Measurements from ENCODE around the gene B3GAT3.
A peak's percentile ranks its signal among the peaks of the same experiment; 100 is the strongest.

The B3GAT3 gene

DNA sequence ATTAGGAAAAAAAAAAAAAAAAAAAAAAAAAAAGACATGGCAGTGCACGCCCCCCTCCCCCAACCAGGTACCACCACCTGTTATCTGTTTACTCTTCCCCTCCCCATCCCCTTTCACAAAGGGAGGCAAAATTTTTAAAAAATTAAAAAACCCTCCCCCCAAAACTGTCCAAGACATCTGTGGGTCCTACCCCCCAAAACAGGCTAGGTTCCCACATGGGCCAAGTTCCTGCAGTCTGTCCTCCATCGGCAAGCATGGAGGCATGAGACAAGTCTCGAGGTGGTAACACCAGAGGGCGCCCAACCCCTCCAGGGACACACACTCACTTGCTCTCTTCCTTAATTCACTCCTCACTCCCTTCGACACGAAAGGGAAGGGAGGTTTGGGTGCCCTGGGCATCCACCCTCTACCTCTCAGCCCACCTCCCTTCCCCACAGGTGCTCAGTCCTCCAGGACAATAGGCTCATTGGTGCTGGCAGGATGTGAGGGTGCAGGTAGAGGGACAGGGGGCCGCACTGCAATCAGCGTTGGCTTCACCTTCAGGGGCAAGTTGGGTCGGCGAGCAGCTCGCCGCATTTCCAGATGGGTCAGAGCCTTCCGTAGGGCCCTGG lies 28.2 kb downstream of the B3GAT3 start (continued):
- TF ChIP-seq, protein P1, sequence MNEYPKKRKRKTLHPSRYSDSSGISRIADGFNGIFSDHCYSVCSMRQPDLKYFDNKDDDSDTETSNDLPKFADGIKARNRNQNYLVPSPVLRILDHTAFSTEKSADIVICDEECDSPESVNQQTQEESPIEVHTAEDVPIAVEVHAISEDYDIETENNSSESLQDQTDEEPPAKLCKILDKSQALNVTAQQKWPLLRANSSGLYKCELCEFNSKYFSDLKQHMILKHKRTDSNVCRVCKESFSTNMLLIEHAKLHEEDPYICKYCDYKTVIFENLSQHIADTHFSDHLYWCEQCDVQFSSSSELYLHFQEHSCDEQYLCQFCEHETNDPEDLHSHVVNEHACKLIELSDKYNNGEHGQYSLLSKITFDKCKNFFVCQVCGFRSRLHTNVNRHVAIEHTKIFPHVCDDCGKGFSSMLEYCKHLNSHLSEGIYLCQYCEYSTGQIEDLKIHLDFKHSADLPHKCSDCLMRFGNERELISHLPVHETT (tag by site-specific recombination; IDR thresholded peaks at IDR 0.05), result no peak
- TF ChIP-seq SP7 (tag by site-specific recombination; IDR thresholded peaks at IDR 0.05), result peak; percentile 29; the same call in 1 of the 2 replicates
- TF ChIP-seq, protein P2, sequence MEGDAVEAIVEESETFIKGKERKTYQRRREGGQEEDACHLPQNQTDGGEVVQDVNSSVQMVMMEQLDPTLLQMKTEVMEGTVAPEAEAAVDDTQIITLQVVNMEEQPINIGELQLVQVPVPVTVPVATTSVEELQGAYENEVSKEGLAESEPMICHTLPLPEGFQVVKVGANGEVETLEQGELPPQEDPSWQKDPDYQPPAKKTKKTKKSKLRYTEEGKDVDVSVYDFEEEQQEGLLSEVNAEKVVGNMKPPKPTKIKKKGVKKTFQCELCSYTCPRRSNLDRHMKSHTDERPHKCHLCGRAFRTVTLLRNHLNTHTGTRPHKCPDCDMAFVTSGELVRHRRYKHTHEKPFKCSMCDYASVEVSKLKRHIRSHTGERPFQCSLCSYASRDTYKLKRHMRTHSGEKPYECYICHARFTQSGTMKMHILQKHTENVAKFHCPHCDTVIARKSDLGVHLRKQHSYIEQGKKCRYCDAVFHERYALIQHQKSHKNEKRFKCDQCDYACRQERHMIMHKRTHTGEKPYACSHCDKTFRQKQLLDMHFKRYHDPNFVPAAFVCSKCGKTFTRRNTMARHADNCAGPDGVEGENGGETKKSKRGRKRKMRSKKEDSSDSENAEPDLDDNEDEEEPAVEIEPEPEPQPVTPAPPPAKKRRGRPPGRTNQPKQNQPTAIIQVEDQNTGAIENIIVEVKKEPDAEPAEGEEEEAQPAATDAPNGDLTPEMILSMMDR (tag by site-specific recombination; IDR thresholded peaks at IDR 0.05), result peak; percentile 69
- no peak for TF ChIP-seq ZNF501 (tag by site-specific recombination; IDR thresholded peaks at IDR 0.05)
- no peak for TF ChIP-seq ZNF76 (tag by site-specific recombination; IDR thresholded peaks at IDR 0.05; ENCODE audit: borderline replicate concordance, low read depth)
- peak; percentile 53; the same call in 1 of the 2 replicates for TF ChIP-seq WT1 (tag by site-specific recombination; IDR thresholded peaks at IDR 0.05)
- TF ChIP-seq ZNF837 (tag by site-specific recombination; IDR thresholded peaks at IDR 0.05), result no peak
- TF ChIP-seq ZBTB7A (tag by site-specific recombination; IDR thresholded peaks at IDR 0.05; ENCODE audit: low read depth), result no peak
- no peak for TF ChIP-seq ZNF274 (IDR thresholded peaks at IDR 0.05; ENCODE audit: low read length)
- no peak for TF ChIP-seq ZNF274 (tag by site-specific recombination; IDR thresholded peaks at IDR 0.05; ENCODE audit: borderline replicate concordance)
- TF ChIP-seq, protein P3, sequence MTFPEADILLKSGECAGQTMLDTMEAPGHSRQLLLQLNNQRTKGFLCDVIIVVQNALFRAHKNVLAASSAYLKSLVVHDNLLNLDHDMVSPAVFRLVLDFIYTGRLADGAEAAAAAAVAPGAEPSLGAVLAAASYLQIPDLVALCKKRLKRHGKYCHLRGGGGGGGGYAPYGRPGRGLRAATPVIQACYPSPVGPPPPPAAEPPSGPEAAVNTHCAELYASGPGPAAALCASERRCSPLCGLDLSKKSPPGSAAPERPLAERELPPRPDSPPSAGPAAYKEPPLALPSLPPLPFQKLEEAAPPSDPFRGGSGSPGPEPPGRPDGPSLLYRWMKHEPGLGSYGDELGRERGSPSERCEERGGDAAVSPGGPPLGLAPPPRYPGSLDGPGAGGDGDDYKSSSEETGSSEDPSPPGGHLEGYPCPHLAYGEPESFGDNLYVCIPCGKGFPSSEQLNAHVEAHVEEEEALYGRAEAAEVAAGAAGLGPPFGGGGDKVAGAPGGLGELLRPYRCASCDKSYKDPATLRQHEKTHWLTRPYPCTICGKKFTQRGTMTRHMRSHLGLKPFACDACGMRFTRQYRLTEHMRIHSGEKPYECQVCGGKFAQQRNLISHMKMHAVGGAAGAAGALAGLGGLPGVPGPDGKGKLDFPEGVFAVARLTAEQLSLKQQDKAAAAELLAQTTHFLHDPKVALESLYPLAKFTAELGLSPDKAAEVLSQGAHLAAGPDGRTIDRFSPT (tag by site-specific recombination; IDR thresholded peaks at IDR 0.05), result no peak
- TF ChIP-seq ZNF585B (tag by site-specific recombination; IDR thresholded peaks at IDR 0.05), result no peak
- TF ChIP-seq BCL11B (tag by site-specific recombination; IDR thresholded peaks at IDR 0.05; ENCODE audit: low read depth), result no peak
- TF ChIP-seq, protein P4, sequence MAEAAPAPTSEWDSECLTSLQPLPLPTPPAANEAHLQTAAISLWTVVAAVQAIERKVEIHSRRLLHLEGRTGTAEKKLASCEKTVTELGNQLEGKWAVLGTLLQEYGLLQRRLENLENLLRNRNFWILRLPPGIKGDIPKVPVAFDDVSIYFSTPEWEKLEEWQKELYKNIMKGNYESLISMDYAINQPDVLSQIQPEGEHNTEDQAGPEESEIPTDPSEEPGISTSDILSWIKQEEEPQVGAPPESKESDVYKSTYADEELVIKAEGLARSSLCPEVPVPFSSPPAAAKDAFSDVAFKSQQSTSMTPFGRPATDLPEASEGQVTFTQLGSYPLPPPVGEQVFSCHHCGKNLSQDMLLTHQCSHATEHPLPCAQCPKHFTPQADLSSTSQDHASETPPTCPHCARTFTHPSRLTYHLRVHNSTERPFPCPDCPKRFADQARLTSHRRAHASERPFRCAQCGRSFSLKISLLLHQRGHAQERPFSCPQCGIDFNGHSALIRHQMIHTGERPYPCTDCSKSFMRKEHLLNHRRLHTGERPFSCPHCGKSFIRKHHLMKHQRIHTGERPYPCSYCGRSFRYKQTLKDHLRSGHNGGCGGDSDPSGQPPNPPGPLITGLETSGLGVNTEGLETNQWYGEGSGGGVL (tag by site-specific recombination; IDR thresholded peaks at IDR 0.05), result no peak
- no peak for TF ChIP-seq ZNF747 (tag by site-specific recombination; IDR thresholded peaks at IDR 0.05)
- no peak for TF ChIP-seq ZNF335 (tag by site-specific recombination; conservative IDR thresholded peaks at IDR 0.05)
- TF ChIP-seq, protein P5, sequence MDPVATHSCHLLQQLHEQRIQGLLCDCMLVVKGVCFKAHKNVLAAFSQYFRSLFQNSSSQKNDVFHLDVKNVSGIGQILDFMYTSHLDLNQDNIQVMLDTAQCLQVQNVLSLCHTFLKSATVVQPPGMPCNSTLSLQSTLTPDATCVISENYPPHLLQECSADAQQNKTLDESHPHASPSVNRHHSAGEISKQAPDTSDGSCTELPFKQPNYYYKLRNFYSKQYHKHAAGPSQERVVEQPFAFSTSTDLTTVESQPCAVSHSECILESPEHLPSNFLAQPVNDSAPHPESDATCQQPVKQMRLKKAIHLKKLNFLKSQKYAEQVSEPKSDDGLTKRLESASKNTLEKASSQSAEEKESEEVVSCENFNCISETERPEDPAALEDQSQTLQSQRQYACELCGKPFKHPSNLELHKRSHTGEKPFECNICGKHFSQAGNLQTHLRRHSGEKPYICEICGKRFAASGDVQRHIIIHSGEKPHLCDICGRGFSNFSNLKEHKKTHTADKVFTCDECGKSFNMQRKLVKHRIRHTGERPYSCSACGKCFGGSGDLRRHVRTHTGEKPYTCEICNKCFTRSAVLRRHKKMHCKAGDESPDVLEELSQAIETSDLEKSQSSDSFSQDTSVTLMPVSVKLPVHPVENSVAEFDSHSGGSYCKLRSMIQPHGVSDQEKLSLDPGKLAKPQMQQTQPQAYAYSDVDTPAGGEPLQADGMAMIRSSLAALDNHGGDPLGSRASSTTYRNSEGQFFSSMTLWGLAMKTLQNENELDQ (tag by site-specific recombination; IDR thresholded peaks at IDR 0.05; ENCODE audit: low read depth), result no peak
- TF ChIP-seq, protein P6, sequence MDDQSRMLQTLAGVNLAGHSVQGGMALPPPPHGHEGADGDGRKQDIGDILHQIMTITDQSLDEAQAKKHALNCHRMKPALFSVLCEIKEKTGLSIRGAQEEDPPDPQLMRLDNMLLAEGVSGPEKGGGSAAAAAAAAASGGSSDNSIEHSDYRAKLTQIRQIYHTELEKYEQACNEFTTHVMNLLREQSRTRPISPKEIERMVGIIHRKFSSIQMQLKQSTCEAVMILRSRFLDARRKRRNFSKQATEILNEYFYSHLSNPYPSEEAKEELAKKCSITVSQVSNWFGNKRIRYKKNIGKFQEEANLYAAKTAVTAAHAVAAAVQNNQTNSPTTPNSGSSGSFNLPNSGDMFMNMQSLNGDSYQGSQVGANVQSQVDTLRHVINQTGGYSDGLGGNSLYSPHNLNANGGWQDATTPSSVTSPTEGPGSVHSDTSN (CRISPR knock-in tag; IDR thresholded peaks at IDR 0.05), result no peak
- TF ChIP-seq ZNF785 (tag by site-specific recombination; IDR thresholded peaks at IDR 0.05), result no peak
- no peak for TF ChIP-seq ZNF561 (tag by site-specific recombination; IDR thresholded peaks at IDR 0.05; ENCODE audit: borderline replicate concordance)
- no peak for TF ChIP-seq ZBTB21 (tag by site-specific recombination; IDR thresholded peaks at IDR 0.05)
- TF ChIP-seq ZNF426 (tag by site-specific recombination; IDR thresholded peaks at IDR 0.05), result no peak
- no peak for TF ChIP-seq ZNF16 (tag by site-specific recombination; IDR thresholded peaks at IDR 0.05; ENCODE audit: low read depth)
- peak; percentile 37 for TF ChIP-seq ZNF654 (tag by site-specific recombination; IDR thresholded peaks at IDR 0.05; ENCODE audit: low read depth)
- TF ChIP-seq, protein P7, sequence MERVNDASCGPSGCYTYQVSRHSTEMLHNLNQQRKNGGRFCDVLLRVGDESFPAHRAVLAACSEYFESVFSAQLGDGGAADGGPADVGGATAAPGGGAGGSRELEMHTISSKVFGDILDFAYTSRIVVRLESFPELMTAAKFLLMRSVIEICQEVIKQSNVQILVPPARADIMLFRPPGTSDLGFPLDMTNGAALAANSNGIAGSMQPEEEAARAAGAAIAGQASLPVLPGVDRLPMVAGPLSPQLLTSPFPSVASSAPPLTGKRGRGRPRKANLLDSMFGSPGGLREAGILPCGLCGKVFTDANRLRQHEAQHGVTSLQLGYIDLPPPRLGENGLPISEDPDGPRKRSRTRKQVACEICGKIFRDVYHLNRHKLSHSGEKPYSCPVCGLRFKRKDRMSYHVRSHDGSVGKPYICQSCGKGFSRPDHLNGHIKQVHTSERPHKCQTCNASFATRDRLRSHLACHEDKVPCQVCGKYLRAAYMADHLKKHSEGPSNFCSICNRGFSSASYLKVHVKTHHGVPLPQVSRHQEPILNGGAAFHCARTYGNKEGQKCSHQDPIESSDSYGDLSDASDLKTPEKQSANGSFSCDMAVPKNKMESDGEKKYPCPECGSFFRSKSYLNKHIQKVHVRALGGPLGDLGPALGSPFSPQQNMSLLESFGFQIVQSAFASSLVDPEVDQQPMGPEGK (tag by site-specific recombination; IDR thresholded peaks at IDR 0.05), result peak; percentile 47; the same call in 1 of the 2 replicates
- TF ChIP-seq GFI1B (tag by site-specific recombination; IDR thresholded peaks at IDR 0.05), result no peak
- no peak for TF ChIP-seq KLF9 (tag by site-specific recombination; IDR thresholded peaks at IDR 0.05; ENCODE audit: low read depth)
- TF ChIP-seq BCL11A (tag by site-specific recombination; IDR thresholded peaks at IDR 0.05; ENCODE audit: low read depth), result no peak
